Right hindlimb (tissue), 1 donor: Measurements from ENCODE around the gene SLC4A4.

Experiments
- DNase-seq: peaks from one replicate; pipeline ENCODE4 v3.0.0-alpha.2; 2018

Gene SLC4A4

GRCh38 chr4:71476240-71476639, 137.4 kb downstream of the SLC4A4 start:
- DNase-seq = no peak

GRCh38 chr4:71486550-71487343, 147.9 kb downstream of the SLC4A4 start:
- DNase-seq = no peak

- no peak for DNase-seq
Measured at GRCh38 chr4:71487344-71487920, 148.6 kb downstream of the SLC4A4 start.

GRCh38 chr4:71494539-71494938, 155.7 kb downstream of the SLC4A4 start:
- no peak for DNase-seq

- DNase-seq = no peak
Measured at GRCh38 chr4:71495454-71495853, 156.6 kb downstream of the SLC4A4 start.

GRCh38 chr4:71497078-71497477, 158.3 kb downstream of the SLC4A4 start:
- DNase-seq = no peak

GRCh38 chr4:71498002-71498401, 159.2 kb downstream of the SLC4A4 start:
- no peak for DNase-seq

- DNase-seq = no peak
Measured at GRCh38 chr4:71498625-71499024, 159.8 kb downstream of the SLC4A4 start.

- DNase-seq = no peak
Measured at GRCh38 chr4:71501992-71502391, 163.2 kb downstream of the SLC4A4 start.

GRCh38 chr4:71518283-71518989, 179.6 kb downstream of the SLC4A4 start:
- no peak for DNase-seq

- no peak for DNase-seq
Measured at GRCh38 chr4:71520308-71520707, 181.5 kb downstream of the SLC4A4 start.

- DNase-seq = no peak
Measured at GRCh38 chr4:71520850-71521249, 182.0 kb downstream of the SLC4A4 start.

- no peak for DNase-seq
Measured at GRCh38 chr4:71524756-71525155, 185.9 kb downstream of the SLC4A4 start.

GRCh38 chr4:71526637-71527406, 188.0 kb downstream of the SLC4A4 start:
- no peak for DNase-seq

GRCh38 chr4:71532407-71532806, 193.6 kb downstream of the SLC4A4 start:
- no peak for DNase-seq

GRCh38 chr4:71533121-71533520, 194.3 kb downstream of the SLC4A4 start:
- no peak for DNase-seq

GRCh38 chr4:71537551-71538065, 198.8 kb downstream of the SLC4A4 start:
- DNase-seq = no peak

GRCh38 chr4:71538528-71538927, 199.7 kb downstream of the SLC4A4 start:
- DNase-seq = no peak

GRCh38 chr4:71540749-71541269, 202.0 kb downstream of the SLC4A4 start:
- no peak for DNase-seq

- no peak for DNase-seq
Measured at GRCh38 chr4:71541541-71541940, 202.7 kb downstream of the SLC4A4 start.

- no peak for DNase-seq
Measured at GRCh38 chr4:71545168-71545567, 206.3 kb downstream of the SLC4A4 start.

GRCh38 chr4:71549516-71550160, 210.8 kb downstream of the SLC4A4 start:
- no peak for DNase-seq
